GM21447 (cell line): ENCODE results near the gene SLC22A3.

Source experiments
- ATAC-seq: cut with Tn5 transposase; IDR thresholded peaks from one replicate; pipeline ENCODE4 v1.9.1; 2021; ENCODE audit not compliant: unreplicated experiment

The SLC22A3 gene

DNA sequence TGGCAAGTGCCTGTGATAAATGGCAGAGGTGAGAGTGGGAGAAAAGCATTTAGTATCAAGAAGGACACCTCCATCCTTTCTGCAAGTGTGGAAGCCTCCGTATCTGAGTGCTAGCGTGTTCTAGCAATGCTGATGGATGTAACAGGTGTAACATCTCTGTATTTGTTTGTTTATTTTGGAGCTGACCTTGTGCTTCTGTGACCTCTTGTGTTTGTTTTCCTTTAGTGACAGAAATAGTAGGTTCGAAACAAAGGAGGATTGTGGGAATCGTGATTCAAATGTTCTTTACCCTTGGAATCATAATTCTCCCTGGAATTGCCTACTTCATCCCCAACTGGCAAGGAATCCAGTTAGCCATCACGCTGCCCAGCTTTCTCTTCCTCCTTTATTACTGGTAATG, 60.4 kb downstream of the SLC22A3 start:
- no peak for ATAC-seq

DNA sequence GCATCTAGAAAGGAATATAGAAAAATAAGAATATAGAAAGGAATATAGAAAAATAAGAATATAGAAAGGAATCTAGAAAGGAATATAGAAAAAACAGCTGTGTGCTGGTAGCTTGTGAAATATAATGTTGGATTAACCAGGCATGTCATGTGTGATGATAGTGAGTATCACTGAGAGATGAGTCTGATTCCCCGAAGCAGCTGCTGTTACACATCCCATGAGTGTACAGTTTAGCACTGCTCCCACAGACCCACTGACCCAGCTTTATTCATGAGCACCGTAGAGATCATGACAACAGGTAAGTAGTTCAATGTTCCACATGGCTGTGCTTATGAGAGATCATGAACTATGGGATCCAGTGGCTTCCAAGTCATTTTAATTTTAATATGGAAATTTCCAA, 64.8 kb downstream of the SLC22A3 start:
- no peak for ATAC-seq

DNA sequence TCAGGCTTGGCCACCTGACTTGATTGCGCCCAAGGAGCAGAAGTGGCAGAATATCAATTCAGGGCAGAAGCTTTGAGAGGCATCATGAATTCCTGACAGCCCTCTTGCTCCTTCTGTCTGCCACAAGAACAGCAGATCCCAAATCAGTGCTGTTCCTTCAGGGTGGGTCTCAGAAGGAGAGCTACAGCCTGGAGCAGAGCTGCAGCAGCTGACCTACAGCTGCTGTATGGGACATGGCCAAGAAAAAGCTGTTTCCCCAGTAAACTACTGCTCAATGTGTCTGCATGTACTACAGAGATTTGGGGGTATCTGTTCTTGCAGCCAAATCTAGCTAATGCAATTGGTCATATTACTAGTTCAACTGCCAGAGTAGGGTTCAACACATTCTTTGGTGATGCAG, 69.0 kb downstream of the SLC22A3 start:
- no peak for ATAC-seq

DNA sequence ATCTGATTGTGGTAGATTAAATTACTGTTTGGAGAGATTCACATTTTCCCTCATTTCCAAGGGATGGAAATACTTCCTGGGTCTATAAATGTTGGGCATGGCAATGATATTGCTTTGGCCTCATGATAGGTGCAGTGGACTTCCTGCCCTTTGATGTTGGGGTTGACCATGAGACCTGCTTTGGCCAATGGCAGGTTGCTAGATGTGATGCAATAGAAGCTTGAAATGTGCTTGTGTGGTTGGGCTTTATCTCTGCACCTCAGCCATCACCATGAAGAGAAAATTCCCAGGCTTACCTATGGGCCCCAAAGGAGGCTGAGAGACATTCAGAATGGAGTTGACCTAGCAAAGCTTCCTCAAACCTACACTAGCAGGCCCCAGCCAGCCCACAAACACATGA, 69.4 kb downstream of the SLC22A3 start:
- no peak for ATAC-seq

DNA sequence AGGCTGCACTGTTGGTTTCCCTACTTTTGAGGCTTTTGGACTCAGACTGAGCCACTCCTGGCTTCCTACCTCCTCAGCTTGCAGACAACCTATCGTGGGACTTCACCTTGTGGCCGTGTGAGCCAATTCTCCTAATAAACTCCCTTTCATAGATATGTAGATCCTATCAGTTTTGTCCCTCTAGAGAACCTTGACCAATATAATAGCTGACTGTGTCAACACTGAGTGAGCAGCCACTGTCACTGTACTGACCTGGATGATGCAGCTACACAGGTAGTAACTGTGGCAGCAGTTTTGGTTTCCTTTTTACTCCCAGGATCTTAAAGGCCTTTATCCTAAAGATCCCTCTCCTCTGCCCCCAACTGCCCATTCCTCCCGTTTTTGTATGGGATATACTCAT, 70.2 kb downstream of the SLC22A3 start:
- no peak for ATAC-seq

DNA sequence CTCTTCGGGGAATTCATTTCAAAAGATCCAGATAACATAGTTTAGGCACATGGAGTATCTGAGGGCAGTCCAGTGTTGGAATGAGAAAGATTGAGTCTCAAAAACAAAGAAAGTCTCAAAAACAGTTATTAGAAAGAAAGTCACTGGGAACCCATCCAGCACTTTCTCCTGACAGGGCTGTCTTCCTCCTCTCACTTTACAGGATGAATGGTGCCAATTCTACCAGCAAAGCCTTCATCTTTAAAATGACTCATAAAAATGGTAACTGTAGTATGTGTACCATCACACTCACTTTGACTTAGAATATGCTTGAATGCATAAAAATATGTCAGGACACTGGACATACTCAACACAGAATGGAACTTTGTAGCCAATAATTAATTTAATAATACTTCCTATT, 71.3 kb downstream of the SLC22A3 start:
- no peak for ATAC-seq

DNA sequence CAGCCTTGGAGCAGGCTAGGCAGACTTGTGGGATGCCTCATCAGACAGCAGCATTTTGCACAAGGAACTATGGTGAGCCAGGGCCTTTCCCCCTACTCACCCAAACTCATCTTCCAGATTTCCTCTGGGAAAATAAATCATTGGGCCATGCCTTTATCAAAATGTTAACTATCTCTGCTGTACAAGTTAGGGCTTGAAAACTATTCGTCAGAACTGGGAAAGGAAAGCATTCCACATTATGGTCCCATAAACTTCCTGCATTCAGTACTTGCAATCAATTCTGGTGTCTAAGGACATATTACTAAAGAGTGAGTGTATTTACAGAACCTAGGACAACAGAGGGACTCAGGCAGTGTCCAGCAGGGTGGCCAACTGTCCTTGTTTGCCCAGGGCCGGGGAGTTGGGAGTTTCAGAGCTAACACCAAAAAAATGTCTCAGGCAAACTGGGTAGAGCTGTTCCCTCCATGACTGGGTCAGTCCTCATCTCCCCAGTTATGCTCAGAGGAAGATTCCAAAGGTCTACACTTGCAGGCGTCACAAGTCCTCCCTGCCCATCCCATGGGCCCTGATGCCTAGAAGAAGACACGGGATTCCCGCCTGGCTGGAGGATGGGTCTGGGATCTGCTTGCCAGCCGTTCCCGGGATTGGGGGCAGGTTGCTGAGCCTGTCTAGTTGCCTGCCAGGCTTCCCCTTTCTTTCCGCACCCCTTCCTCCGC, 72.2 kb downstream of the SLC22A3 start:
- no peak for ATAC-seq

DNA sequence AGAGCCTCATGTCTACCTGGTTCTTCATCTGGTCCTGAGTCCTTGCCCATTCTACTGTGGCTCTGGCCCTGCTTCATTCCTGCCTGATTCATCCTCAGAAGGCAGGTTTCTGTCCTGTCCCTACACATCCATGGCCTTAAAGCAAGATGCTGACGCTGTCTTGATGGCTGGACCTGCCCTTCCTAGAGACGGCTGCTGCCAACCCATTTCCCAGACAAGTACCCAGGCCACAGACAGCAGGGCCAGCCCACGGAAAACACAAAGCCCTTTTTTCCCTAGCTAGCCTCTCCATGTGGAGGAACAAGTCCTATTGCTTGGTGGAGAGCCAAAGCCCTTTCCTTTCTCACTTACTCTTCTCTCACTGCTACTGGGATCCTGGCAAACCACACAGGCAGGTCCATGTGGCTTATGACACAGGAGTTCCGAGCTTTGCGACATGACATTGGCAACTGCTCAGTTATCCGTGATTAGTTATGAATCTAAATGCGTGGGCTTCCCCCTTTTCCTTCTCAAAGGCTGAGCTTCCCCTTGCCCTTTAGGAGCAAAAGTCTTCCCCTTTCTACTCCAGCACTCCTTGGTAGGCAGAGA, 72.9 kb downstream of the SLC22A3 start:
- no peak for ATAC-seq

DNA sequence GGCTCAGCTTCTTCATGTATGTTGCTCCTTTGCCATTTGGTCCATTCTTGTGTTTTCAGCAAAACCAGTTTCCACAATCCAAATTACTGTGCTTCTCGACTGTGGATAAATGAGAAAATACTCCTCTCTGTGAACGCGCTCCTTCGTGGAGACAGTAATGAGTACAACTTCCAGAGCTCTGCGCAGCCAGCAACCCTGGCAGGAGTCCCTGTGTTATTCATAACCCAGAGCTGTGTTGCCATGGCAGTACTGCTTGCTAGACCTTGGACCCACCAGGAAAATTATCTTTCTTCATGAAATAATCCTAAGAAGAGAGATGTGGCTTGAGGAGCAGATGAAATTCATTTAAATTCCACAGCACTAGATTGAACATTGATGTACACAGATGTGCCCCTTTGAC, 73.7 kb downstream of the SLC22A3 start:
- no peak for ATAC-seq

DNA sequence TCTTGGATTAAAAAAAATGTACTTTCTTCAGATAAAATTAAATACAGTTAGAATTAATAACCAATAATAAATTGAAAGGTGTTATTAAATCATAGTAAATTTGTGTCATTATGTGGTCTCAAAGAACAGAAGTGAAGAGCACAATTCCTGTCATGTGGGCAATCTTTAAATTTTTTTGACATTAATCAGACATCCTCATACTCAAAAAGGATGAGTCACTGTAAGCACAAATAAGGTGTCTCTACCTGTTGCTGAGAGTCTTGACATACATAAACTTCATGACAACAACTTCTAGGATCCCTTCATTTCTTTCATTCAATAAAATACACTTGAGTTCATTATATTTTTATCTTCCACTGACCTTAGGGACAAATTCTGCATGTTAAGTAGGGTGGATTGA, 76.1 kb downstream of the SLC22A3 start:
- no peak for ATAC-seq

DNA sequence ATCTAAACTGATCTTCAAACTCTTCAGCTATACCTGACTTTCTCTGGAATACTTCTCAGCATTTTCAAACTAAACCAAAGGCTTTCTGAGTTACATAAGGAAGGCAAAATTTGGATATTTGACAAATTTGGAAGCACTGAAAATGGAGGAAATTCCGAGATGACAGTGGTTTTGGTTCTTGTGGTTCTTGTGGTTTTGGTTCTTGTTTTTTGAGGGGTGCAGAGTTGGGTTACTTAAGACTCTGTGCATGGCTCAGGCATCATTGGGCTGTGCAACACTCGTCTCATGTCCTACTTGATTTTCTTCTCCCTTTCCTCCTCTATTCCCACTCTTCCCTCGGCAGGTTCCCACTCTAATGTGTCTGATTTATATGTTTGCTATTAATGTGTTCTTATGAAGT, 78.0 kb downstream of the SLC22A3 start:
- no peak for ATAC-seq

DNA sequence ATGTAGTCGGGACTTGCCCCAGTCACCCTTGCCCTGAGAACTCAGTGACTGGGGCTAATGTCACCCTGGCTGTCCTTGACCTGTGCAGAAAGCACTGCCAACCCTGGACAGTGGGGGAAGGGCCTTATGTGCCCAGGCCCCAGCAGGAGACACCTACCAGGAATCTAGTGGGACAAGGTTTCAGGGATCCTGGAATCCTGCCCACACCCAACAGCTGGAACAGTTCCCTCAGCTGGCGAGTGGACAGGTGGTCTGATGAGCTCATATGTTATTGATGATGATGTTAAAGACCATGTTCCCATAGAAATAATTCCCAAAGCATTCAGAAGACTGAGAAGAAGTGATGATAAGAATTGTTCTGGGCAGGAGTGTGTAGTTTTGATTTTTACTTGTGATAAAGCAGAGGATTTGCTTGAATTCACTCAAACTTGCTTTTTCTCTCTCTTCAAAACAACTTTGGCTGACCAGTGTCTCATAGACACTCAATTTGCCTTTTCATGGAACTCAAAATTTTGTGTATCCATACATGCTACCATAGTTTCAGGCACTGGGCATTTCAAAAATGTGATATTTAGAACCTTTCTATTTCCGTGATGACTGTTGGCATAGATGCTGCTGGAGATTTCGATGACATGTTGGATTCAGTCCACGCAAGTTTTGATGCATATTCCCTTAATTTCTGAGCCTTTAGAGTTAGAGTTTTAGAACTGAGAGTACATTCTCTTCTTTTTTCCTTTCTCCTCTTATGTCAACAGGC, 79.3 kb downstream of the SLC22A3 start:
- no peak for ATAC-seq

DNA sequence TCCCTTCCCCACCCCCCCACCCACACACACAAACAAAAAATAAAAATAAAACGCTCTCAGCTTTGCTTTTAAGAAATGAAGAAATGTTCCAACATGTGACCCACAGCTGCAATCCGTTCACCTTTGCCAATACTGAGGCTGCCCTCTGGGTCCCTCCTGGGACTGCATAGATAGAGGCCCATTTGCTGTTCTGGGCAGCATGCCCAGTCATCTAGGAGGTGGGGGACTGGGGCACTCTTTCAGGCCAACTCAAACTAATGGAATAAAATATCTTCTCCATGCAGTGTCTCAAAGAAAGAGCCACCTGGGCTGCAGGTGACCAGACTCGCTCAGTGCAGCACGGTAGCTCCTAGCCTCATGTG, 79.9 kb downstream of the SLC22A3 start:
- no peak for ATAC-seq

DNA sequence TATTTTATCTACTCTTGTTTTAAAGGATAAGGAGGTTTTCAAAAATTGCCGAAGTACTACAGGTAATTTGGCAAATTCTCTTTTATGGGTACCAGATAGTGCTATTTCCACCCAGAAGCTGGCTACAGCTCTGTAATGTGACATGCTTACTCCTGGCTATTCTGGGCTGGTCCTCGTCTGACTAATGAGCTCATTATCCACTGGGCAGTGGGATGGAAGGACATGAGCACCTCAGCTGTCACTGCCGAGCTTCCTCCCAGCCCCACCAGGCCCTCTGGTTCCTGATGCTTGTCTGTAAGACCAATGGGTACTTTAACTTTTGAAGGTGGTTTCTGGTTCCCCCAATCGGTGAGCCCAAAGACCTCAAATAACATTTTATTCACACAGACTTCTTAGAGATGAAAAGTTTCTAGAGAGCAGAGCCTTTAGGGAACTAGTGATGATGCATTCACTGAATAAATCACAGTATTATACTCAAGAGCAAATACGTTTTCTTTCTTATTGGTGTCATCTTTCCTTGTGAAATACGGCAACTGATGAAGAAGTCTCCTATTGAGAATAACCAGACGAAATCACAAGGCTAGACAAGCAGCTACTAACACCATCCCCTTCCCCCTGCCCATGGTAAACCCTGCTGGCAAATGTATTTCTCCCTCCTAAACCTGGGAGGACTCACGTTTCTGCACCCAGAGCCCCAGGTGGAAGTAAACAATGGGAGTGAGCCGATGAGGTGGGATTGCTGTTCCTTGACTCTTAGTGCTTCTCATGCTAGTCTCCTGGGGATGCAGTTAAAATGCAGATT, 80.8 kb downstream of the SLC22A3 start:
- no peak for ATAC-seq

DNA sequence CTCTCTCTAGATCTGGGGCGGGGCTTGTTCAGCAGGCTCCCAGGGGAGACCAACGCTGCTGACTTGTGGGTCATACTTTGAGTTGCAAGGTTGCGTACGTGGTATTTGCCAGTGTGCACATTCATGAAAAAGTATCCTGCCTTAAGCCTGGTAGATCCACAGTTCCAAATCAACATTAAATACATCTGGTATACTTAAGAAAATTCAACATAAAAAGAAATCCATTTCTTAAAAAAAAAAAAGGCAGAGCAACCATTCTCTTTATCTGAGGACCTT, 81.4 kb downstream of the SLC22A3 start:
- ATAC-seq: no peak

DNA sequence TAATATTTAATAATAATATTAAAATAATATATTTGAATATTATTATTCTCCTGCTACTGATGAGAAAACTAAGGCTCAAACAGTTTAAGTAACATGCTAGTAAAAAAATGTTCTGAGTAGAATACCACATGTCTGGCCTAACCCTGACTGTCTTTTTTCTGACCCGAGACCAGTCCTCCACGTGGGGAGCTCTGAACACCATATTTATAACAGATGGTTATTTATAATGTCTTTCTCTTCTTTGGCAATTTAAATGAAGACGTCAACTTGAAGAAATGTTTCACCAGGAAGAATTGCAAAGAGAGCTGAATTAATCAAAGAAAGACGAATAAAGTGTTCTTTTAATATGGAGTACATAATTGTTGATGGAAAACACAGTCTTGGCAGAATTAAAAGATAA, 82.0 kb downstream of the SLC22A3 start:
- ATAC-seq: no peak

DNA sequence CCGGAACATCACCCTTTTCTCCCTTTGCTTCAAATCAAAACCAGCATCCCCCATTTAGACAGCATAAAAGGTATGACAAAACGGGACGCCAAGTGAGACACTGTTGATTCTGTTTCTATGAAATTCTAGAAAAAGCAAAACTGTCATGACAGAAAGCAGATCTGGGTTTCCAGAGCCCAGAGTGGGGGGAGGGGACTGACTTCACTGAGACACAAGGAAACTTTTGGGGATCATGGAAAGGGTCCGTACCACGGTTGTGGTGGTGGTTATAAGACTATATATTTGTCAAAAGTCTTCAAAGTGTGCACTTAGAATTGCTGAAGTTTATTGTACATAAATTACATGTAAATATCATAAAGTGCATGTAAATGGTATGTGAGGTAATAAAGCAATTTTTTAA, 82.6 kb downstream of the SLC22A3 start:
- ATAC-seq: no peak

DNA sequence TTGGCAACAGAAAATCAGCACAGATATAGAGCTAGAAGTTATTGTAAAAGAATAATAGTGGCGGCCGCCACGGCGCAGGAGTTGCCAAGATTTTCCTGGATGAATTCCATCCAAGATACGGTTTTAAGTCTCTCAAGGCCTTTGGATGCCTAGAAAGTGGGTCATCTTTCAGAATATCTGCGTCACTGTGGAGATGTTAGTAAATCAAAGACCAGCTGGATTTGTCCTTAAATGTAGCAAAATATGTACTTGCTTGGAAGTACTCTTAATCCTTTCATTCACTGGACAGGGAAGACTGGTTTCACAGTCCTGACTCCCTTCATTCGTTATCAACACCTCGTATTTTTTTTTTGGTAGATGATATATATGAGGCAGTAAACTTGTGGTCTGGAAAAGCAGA, 83.0 kb downstream of the SLC22A3 start:
- no peak for ATAC-seq

DNA sequence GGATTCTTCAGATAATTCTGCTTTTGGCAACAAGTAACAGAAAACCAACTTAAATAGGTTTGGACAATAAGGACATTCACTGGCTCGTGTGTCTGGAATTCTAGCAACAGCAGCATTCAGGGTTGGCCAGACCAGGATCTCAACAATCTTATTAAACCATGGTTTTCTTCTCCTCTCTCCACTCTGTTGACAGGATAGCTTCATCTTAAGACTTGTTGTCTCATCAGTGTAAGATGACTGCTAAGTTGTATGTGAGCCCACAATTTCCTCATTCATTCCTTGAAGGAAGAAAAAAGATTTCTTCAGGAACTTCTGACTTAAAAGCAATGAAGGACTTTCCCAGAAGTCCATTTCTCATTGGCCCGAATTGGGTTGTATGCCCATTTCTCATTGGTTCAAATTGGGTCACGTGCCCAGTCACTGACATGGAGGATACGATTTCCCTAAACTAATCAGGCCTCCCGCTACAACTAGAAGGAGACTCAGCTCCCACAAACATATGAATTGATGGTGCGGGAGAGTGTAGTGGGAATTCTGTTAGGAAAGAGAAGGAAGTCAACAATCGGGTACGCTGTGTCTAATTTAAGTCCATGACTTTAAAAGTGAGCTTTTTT, 83.7 kb downstream of the SLC22A3 start:
- ATAC-seq: no peak

DNA sequence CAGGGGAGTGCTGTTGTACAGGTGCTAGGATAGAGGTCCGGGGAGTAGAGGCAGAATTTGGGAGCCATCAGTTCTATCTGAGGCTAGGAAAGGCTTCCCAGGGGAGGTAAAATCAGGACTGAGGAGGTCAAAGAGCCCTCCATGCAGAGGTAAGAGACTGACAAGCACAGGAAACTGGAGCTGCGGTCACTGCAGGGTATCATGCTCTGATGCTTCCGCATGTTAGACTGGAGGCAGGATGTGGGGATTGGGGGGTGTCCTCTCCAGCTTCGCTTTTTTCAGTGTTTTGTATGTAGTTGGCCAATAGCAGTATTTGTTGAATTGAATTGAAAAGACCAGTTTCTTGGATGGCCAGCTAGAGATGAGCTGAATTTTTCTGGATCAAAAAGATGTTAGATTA, 87.8 kb downstream of the SLC22A3 start:
- ATAC-seq: no peak

DNA sequence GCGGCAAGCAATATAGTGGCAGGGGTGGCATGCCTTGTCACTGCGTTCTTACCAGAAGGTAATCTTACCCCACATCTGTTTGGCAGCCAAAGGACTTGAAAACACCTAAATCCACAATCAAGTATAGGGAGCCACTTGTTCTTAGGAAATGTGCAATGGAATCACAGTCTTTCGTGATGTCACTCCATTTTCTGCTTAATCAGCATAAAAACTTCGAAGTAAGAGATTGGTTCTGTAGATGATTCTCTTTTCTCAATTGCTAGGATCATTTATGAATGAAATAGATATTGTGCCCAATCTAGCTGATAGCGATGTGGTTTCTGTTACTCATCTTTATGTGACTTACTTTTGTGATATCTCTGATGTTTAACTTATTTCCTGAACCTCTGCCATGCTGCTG, 89.0 kb downstream of the SLC22A3 start:
- ATAC-seq: no peak

DNA sequence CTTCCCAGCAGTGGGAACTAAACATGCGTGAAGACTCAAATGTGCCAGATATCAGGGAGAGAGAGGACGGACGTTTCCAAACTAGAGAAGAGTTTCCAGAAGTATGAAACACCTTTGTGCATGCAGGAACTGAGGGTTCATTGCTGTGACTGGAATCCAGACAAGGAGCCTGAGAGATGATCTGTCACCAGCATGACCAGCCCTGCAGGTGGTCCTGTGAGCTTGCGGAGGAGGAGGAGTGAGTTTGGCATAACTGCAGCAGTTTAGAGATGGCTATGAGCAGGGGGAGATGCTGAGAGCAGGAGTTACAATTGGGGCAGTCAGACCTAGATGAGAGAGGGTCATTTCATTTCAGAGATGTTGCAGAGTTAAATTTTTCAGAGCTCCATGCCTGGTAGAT, 89.6 kb downstream of the SLC22A3 start:
- ATAC-seq: no peak
